ENCODE data around the gene MCRIP1.

- TF ChIP-seq CTCF (IDR thresholded peaks at IDR 0.05; ENCODE audit: low read length): no peak
- TF ChIP-seq EZH2 (IDR thresholded peaks at IDR 0.05; ENCODE audit: borderline replicate concordance, low read length): no peak
Observed at GRCh38 chr17:81794074-81794476, 39.0 kb downstream of the MCRIP1 start.

Measured in OCI-LY1 (cell line).